ENCODE measurements around the gene MTARC2.

Gene MTARC2

DNA sequence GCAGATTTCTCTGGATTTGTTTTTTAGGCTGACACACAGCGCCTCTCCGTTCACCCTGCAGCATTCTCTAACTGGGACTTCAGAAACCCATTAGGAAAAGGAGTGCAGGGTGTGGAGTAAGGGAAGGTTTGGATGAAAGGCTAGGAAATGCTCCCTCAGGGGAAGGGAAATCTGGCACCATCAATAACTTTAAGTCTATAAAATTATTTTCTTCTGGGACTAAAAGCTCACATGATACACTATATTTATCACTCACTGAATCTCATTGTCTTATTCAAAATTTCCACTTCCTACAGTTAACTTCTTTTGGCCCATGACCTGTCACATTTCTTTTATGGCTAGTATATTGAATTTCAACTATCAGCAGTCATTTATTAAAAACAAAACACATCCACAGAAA is 85.3 kb downstream of the MTARC2 start:
- DNase-seq = no peak
